Ovary (tissue), 9 donors: ENCODE measurements around the gene SLC13A4. TPM values are rescaled to one million over a fixed set of nuclear protein-coding genes. Genes with fewer than 3 reads are reported as not detected.
"Not testable (repeated sequence)": the region's sequence is repeated elsewhere in the genome, so short reads cannot be mapped to it uniquely, and the experiment has no call there.

Experiments
- DNase-seq, 5 donors: peaks; one replicate each; pipeline ENCODE4 v3.0.0-alpha.2; 2019 to 2020
- H3K27ac ChIP-seq, 2 donors: fragments of 200-600 bp; one replicate each; pipeline versions ENCODE4 v1.5.1 to v1.8.0; 2019 to 2022
- H3K27me3 ChIP-seq: fragments of 200-600 bp; one replicate; pipeline ENCODE4 v1.8.0; 2022
- H3K36me3 ChIP-seq: fragments of 200-600 bp; sonication (generic); one replicate; pipeline ENCODE4 v1.5.1; 2019
- H3K4me1 ChIP-seq: one replicate; pipeline ENCODE4 v1.8.1; 2013; ENCODE audit warnings: mild to moderate bottlenecking, moderate library complexity; ENCODE audit not compliant: insufficient read depth
- H3K4me3 ChIP-seq: fragments of 200-600 bp; sonication (generic); one replicate; pipeline ENCODE4 v1.5.1; 2017
- H3K9me3 ChIP-seq, 2 donors: fragments of 200-600 bp in 1 of 2; sonication (generic) in 1 of 2; one replicate each; pipeline versions ENCODE4 v1.5.1 to v1.8.1; 2013 to 2019; ENCODE audit warnings: mild to moderate bottlenecking in 1 of 2, moderate library complexity in 1 of 2
- CTCF ChIP-seq, 3 donors: fragments of 450-650 bp in 2 of 3; fragments of 200-600 bp in 1 of 3; IDR thresholded peaks; one replicate each; pipeline versions ENCODE4 v1.5.1 to v1.8.0; 2016 to 2022; ENCODE audit warnings: antibody characterized with exemption in 3 of 3, mild to moderate bottlenecking in 1 of 3
- EP300 ChIP-seq: sonication (generic); formaldehyde crosslinking; IDR thresholded peaks from one replicate; pipeline ENCODE4 v1.6.1; 2017; ENCODE audit warnings: antibody characterized with exemption
- POLR2A ChIP-seq: fragments of 450-650 bp; IDR thresholded peaks from one replicate; pipeline ENCODE4 v1.6.1; 2017; ENCODE audit warnings: antibody characterized with exemption, mild to moderate bottlenecking, moderate library complexity
- WGBS, 3 donors: extraction: QIAGEN DNeasy Blood & Tissue Kit in 1 of 3; methylation state at CpG; one replicate each; pipeline versions ENCODE4 v1.1.5 to v1.1.7; 2013 to 2017; 5-methylcytosine and 5-hydroxymethylcytosine counted together
- intact Hi-C, 4 donors: fragments of 100-400 bp; cut with DNase I; formaldehyde crosslinking; loops; one replicate each; pipeline versions ENCODE4 v1.11.0 to v1.15.1; 2022 to 2023
- polyA plus RNA-seq, 2 donors: library from polyadenylated mRNA; stranded (reverse); fragments of 200-250 nt in 1 of 2; fragments of 350-450 nt in 1 of 2; fragmentation: Illumina TruSeq in 1 of 2; extraction: RNeasy Lipid Tissue Mini Kit (QIAGEN cat#74804) in 1 of 2; gene quantifications; one replicate each; pipeline ENCODE4 v1.2.3, GENCODE V29; 2013 to 2014
- total RNA-seq, 7 donors: library from RNA; depleted of rRNA in 2 of 7; stranded (reverse); fragments of >200 nt in 2 of 7; fragmentation: NEBNext Ultra II Directional in 3 of 7; extraction: Animal tissue kit (Norgen Biotek cat#: 25700) in 3 of 7; gene quantifications; one replicate each; pipeline versions ENCODE4 v1.1.0 to v1.2.4, GENCODE V29; 2016 to 2023
- donor health status: DM: no; HTN: no; CAD: no; lungs with moderate emphysema.
- donor health status: DM: no; HTN: no; CAD: no.
- donor health status: Bipolar disorder and iron deficiency.
- donor health status: DM: yes; HTN: yes; CAD: no.
- donor health status: DM: no; HTN: no; CAD: no.
- donor health status: DM: yes; HTN: yes; CAD: no.

SLC13A4 gene
- total and polyA plus RNA-seq, 9 donors: 0.07 to 0.57 (median 0.18) TPM; not detected in 6

- H3K4me1 ChIP-seq: peaks cover 17% of the 10 kb centered on the region
These were observed 16.1 kb upstream of the SLC13A4 start for GRCh38 chr7:135743907-135744731.

GRCh38 chr7:135742371-135742770 is 14.4 kb upstream of the SLC13A4 start:
- Histone ChIP-seq H3K27me3 (no peaks in the 10 kb centered on the region), H3K36me3 (no peaks in the 10 kb centered on the region), H3K27ac (no peak overlapping the region), H3K4me1 (peaks cover 11% of the 10 kb centered on the region), H3K9me3 (no peaks in the 10 kb centered on the region), H3K4me3 (no peak overlapping the region)
- TF ChIP-seq POLR2A: no peak
- no peak for TF ChIP-seq EP300
- no peak for TF ChIP-seq CTCF (IDR thresholded peaks at IDR 0.05)
- no peak for DNase-seq
- 83 to 91% (median 90%) methylated on average over 4 of the region's 4 CpGs for WGBS, 3 donors
- intact Hi-C loops: no loop called here

More at GRCh38 chr7:135743907-135744731, 16.1 kb upstream of the SLC13A4 start:
- peak in 1 of 5 donors; percentile 46 for DNase-seq
- intact Hi-C loops: no loop called here
- no peak overlapping the region for H3K4me3 ChIP-seq
- H3K27ac ChIP-seq: no peak overlapping the region
- WGBS, 3 donors: 10 to 19% (median 14%) methylated on average over 14 of the region's 14 CpGs
- H3K36me3 ChIP-seq: no peaks in the 10 kb centered on the region
- H3K27me3 ChIP-seq: no peaks in the 10 kb centered on the region
- no peak for TF ChIP-seq CTCF (IDR thresholded peaks at IDR 0.05)
- no peak for TF ChIP-seq POLR2A
- TF ChIP-seq EP300: no peak
- H3K9me3 ChIP-seq: no peaks in the 10 kb centered on the region

- intact Hi-C loops: no loop called here
- H3K27ac ChIP-seq: no peak overlapping the region
- peaks cover 10% of the 10 kb centered on the region for H3K4me1 ChIP-seq
- no peaks in the 10 kb centered on the region for H3K27me3 ChIP-seq
- no peak overlapping the region for H3K4me3 ChIP-seq
- H3K9me3 ChIP-seq: no peaks in the 10 kb centered on the region
- no peaks in the 10 kb centered on the region for H3K36me3 ChIP-seq
- 42 to 52% (median 49%) methylated on average over 2 of the region's 2 CpGs for WGBS, 3 donors
- TF ChIP-seq CTCF (IDR thresholded peaks at IDR 0.05) (no peak), POLR2A (no peak), EP300 (no peak)
- no peak for DNase-seq
These were observed 13.9 kb upstream of the SLC13A4 start for GRCh38 chr7:135741905-135742304.

GRCh38 chr7:135740889-135741288 is 12.9 kb upstream of the SLC13A4 start:
- peaks cover 10% of the 10 kb centered on the region for H3K4me1 ChIP-seq
- no peaks in the 10 kb centered on the region for H3K36me3 ChIP-seq
- DNase-seq: no peak
- H3K27me3 ChIP-seq: no peaks in the 10 kb centered on the region
- WGBS, 3 donors: 68 to 81% (median 79%) methylated on average over 3 of the region's 3 CpGs
- TF ChIP-seq EP300: no peak
- TF ChIP-seq CTCF (IDR thresholded peaks at IDR 0.05): no peak
- H3K4me3 ChIP-seq: no peak overlapping the region
- no peaks in the 10 kb centered on the region for H3K9me3 ChIP-seq
- intact Hi-C loops: no loop called here
- H3K27ac ChIP-seq: no peak overlapping the region

GRCh38 chr7:135737306-135737647 is 9.3 kb upstream of the SLC13A4 start:
- H3K27me3 ChIP-seq, H3K4me3 ChIP-seq, H3K27ac ChIP-seq, H3K9me3 ChIP-seq, H3K4me1 ChIP-seq, H3K36me3 ChIP-seq, intact Hi-C loops, DNase-seq: not testable (repeated sequence)
- WGBS, 3 donors: 96 to 98% (median 97%) methylated on average over 10 of the region's 10 CpGs
